WI38 (cell line): ENCODE data around the gene MCF2L2.

Experiments used
- H3K4me3 ChIP-seq: 2 replicates; pipeline ENCODE4 v1.5.1; 2011; ENCODE audit warnings: low read depth, mild to moderate bottlenecking, control low read depth, low read length
- CTCF ChIP-seq: IDR thresholded peaks from 2 replicates; pipeline ENCODE4 v1.5.1; 2012; ENCODE audit warnings: low read depth, mild to moderate bottlenecking, control low read depth, low read length

The MCF2L2 gene

DNA sequence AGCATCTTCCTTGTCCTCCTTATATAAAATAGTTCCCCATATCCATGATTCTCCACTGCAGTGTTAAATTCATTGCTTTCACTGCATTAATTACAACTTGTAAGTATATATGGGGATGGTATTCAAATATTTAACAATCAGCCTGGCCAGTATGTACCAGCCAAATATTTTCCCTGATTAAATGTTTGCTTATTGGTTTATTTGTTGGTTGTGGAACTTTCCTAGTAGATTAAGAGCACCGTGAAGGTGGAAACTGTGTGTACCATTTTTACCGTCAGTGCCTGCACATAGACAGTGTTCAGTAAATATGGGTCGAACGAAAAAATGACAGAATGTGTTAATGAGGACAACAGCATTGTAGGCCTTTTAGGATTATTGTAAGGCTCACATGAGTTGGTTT, 272.9 kb downstream of the MCF2L2 start:
- no peak for TF ChIP-seq CTCF
- no peak overlapping the region for H3K4me3 ChIP-seq

DNA sequence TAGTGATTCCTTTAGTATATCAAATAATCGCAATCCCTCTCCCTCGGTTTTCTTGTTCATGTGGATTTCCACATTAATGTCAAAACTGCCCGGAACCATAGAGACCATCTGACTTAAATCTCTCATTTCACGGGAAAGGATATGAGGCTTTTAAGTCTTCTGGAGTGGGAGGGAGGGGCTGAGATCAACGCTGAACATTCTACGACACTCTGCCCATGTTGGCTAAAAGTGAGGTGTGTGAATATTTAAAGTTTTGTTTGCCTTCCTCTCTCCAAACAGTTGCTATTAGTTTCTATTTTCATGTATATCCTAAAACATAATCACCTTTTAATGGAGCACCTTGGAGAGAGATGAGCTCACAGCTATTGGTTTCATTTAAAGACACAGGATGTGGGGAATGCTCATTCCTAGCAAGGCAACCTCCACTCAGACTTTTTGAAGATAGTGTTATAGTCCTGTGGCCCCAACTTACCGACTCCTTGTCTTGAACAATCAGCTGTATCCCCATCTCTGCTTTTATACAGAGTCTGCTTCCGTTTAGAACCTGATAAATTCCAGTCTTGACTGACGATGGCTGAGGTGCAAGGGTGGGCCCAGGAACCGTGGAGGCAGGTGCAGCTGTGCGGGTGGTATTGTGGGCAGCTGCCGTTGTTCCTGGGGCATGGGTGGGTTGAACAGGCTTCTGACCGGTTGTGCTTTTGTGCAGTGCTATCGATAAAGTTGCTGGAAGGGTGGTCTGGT, 275.0 kb downstream of the MCF2L2 start:
- no peak overlapping the region for H3K4me3 ChIP-seq
- no peak for TF ChIP-seq CTCF

GRCh38 chr3:183151821-183152351, 276.5 kb downstream of the MCF2L2 start:
- TF ChIP-seq CTCF, result no peak
- no peak overlapping the region for H3K4me3 ChIP-seq

DNA sequence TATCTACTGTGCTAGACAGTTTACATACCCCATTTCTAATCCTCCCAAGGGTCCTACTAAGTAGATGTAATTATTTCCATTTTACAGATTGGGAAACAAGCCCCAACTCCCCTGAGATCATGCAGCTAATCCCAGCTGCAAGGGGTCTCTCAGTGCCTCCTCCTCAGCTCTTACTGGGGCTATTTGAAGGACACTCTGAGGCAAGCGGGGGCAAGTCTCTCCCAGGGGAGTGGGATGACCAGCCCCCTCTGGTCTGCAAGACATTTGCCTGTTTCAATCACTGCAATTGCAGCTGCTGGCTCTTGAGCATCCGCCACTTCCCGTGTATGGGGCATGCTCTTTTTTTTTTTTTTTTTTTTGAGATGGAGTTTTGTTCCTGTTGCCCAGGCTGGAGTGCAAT, 277.3 kb downstream of the MCF2L2 start:
- TF ChIP-seq CTCF, result no peak
- no peak overlapping the region for H3K4me3 ChIP-seq

DNA sequence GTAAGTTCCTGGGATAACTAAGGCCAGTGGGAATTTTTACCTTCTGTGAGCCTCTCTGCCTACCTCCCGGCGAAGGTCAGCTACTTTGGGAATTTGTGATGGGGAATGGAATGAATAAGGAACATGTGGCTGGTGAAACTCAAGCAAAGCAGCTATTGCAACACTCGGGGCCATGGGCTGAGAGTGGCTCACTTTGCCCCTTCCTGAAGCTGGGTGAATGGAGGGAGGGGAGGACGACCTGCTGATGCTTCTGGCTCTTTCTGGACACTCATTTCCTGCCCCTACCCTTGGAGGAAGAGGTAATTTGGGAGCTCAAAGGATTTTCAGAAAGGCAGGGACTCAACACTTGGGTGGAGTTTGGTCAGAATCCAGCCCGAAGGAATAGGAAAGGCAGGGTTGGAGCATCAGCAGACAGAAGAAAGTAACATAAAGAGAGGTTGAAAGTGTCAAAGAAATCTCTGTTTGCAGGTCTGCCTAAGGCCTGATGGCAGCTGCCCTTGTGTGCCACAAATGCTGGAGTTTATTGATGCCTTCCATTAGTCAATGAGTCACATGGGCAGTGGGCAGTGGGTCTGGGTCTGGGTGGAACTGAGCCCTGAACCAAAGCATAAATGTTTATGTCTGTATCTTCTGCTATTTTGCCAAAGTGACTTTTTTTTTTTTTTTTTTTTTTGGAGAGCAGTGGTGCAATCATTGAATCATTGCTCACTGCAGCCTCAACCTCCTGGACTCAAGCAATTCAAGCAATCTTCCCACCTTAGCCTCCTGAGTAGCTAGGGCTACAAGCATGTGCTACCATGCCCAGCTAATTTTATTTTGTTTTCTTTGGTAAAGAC, 278.3 kb downstream of the MCF2L2 start:
- no peak for TF ChIP-seq CTCF
- no peak overlapping the region for H3K4me3 ChIP-seq

DNA sequence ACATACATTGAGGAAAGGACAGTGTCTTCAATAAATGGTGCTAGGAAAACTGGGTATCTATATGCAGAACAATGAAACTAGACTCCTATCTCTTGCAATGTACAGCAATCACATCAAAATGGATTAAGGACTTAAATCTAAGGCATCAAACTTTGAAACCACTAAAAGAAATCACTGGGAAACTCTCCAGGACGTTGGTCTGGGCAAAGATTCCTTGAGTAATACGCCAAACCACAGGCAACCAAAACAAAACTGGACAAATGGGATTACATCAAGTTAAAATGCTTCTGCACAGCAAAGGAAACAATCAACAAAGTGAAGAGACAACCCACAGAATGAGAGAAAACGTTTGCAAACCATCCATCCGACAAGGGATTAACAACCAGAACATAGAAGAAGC, 280.4 kb downstream of the MCF2L2 start:
- no peak for TF ChIP-seq CTCF
- H3K4me3 ChIP-seq, result no peak overlapping the region

- TF ChIP-seq CTCF, result no peak
Measured at GRCh38 chr3:183144363-183144762, 284.1 kb downstream of the MCF2L2 start.

More at GRCh38 chr3:183144363-183144762, 284.1 kb downstream of the MCF2L2 start:
- no peak overlapping the region for H3K4me3 ChIP-seq
